ENCODE data around the gene MRPS18B.
A peak's percentile ranks its signal among the peaks of the same experiment; 100 is the strongest.

Gene MRPS18B

GRCh38 chr6:30646450-30647241 lies 29.0 kb downstream of the MRPS18B start, which contains the start of gene C6orf136:
Gene C6orf136, plus strand, starts transcription at chr6:30647133. Its CDS starts 99 bp downstream, at chr6:30647232.
- Histone ChIP-seq H3K27ac (replicated peaks) (peak within 1 kb of the TSS; percentile 93), H3K27me3 (ENCODE audit: insufficient read depth, poor library complexity, severe bottlenecking) (no peaks in the 10 kb centered on the region)
- TF ChIP-seq POLR2AphosphoS5 (IDR thresholded peaks at IDR 0.05; ENCODE audit: low read depth): no peak
- TF ChIP-seq CTCF (IDR thresholded peaks at IDR 0.05; ENCODE audit: insufficient read depth, low read length): no peak
- TF ChIP-seq REST (IDR thresholded peaks at IDR 0.05; ENCODE audit: insufficient replicate concordance, low read depth): no peak
- TF ChIP-seq SPI1 (IDR thresholded peaks at IDR 0.05; ENCODE audit: borderline replicate concordance, low read depth): no peak
- TF ChIP-seq GABPA (IDR thresholded peaks at IDR 0.05; ENCODE audit: low read depth): no peak

GRCh38 chr6:30647242-30648116 lies 29.8 kb downstream of the MRPS18B start:
- H3K27ac ChIP-seq (replicated peaks): peak overlapping the region; percentile 93
- TF ChIP-seq CTCF (IDR thresholded peaks at IDR 0.05; ENCODE audit: insufficient read depth, low read length): no peak
- peak; percentile 66 for TF ChIP-seq POLR2AphosphoS5 (IDR thresholded peaks at IDR 0.05; ENCODE audit: low read depth)
- peak overlapping the region; percentile 96 for H3K4me3 ChIP-seq (replicated peaks; ENCODE audit: insufficient read depth, low read length)
- no peaks in the 10 kb centered on the region for H3K27me3 ChIP-seq (ENCODE audit: insufficient read depth, poor library complexity, severe bottlenecking)
- DNase-seq (ENCODE audit: low read depth in 1 of 2, low spot score in 1 of 2): peak; percentile 76 to 81

More at GRCh38 chr6:30646450-30647241, 29.0 kb downstream of the MRPS18B start, which contains the start of gene C6orf136:
- DNase-seq (ENCODE audit: low read depth in 1 of 2, low spot score in 1 of 2): peak; percentile 77 to 93
- peak within 1 kb of the TSS; percentile 96 for H3K4me3 ChIP-seq (replicated peaks; ENCODE audit: insufficient read depth, low read length)

GRCh38 chr6:30651143-30651542 lies 33.5 kb downstream of the MRPS18B start:
- Histone ChIP-seq H3K4me3 (replicated peaks; ENCODE audit: insufficient read depth, low read length) (no peak overlapping the region), H3K27me3 (ENCODE audit: insufficient read depth, poor library complexity, severe bottlenecking) (no peaks in the 10 kb centered on the region), H3K27ac (replicated peaks) (no peak overlapping the region)
- TF ChIP-seq CTCF (IDR thresholded peaks at IDR 0.05; ENCODE audit: insufficient read depth, low read length) (no peak), SPI1 (IDR thresholded peaks at IDR 0.05; ENCODE audit: borderline replicate concordance, low read depth) (no peak), REST (IDR thresholded peaks at IDR 0.05; ENCODE audit: insufficient replicate concordance, low read depth) (no peak), GABPA (IDR thresholded peaks at IDR 0.05; ENCODE audit: low read depth) (no peak)
- no peak for DNase-seq (ENCODE audit: low read depth in 1 of 2, low spot score in 1 of 2)

All from HL-60 (cell line).